WTC11 (cell line): ENCODE measurements around the gene COX7B. TPM values are rescaled to one million over a fixed set of nuclear protein-coding genes. Genes with fewer than 3 reads are reported as not detected.
"Not testable (repeated sequence)": the region's sequence is repeated elsewhere in the genome, so short reads cannot be mapped to it uniquely, and the experiment has no call there.

Source experiments
- ATAC-seq: fragments of 200-7000 bp; cut with Tn5 transposase; 2 replicates; pipeline ENCODE4 v1.10.0; 2021; ENCODE audit warnings: mild to moderate bottlenecking, moderate library complexity
- CTCF ChIA-PET: fragments of 300-600 bp; sonication (Branson Sonifier 250); formaldehyde crosslinking; loops from one replicate; lab custom pipeline; 2021; ENCODE audit warnings: antibody characterized with exemption; lab: Charles Lee
- POLR2A ChIA-PET: fragments of 350-600 bp; sonication (Branson Sonifier 250); formaldehyde crosslinking; loops from one replicate; lab custom pipeline; 2021; ENCODE audit warnings: antibody characterized with exemption; lab: Charles Lee
- DNase-seq: peaks from one replicate; pipeline ENCODE4 v3.0.0; 2021; ENCODE audit warnings: low spot score
- H3K27ac Mint-ChIP-seq: 2 replicates; pipeline ENCODE4 v1.8.0; 2021; ENCODE audit warnings: mixed read lengths
- H3K27me3 Mint-ChIP-seq: 2 replicates; pipeline ENCODE4 v1.8.0; 2021; ENCODE audit warnings: low read depth, mild to moderate bottlenecking, moderate library complexity, mixed read lengths
- H3K36me3 Mint-ChIP-seq: 2 replicates; pipeline ENCODE4 v1.8.0; 2021; ENCODE audit warnings: mixed read lengths
- H3K4me1 Mint-ChIP-seq: 2 replicates; pipeline ENCODE4 v1.8.0; 2022; ENCODE audit warnings: mixed read lengths
- H3K4me3 Mint-ChIP-seq: 2 replicates; pipeline ENCODE4 v1.8.0; 2021; ENCODE audit warnings: mild to moderate bottlenecking, moderate library complexity, mixed read lengths
- H3K9me3 Mint-ChIP-seq: 2 replicates; pipeline ENCODE4 v1.8.0; 2021; ENCODE audit warnings: mixed read lengths
- CDX4 ChIP-seq: fragments of 250-450 bp; sonication (Bioruptor Pico); IDR thresholded peaks from 2 replicates; pipeline ENCODE4 v1.9.0; 2021; ENCODE audit warnings: moderate library complexity, mild to moderate bottlenecking, inconsistent platforms, borderline replicate concordance
- CTCF ChIP-seq: fragments of 200-600 bp; IDR thresholded peaks from 2 replicates; pipeline ENCODE4 v1.8.0; 2022; ENCODE audit warnings: antibody characterized with exemption
- E2F1 ChIP-seq: sonication (generic); formaldehyde crosslinking; IDR thresholded peaks from 2 replicates; pipeline ENCODE4 v1.8.0; 2022; ENCODE audit warnings: mild to moderate bottlenecking, missing genetic modification reagents
- E2F4 ChIP-seq: sonication (generic); formaldehyde crosslinking; IDR thresholded peaks from 2 replicates; pipeline ENCODE4 v1.8.1; 2022; ENCODE audit warnings: low read depth, mild to moderate bottlenecking, moderate library complexity, missing genetic modification reagents, borderline replicate concordance
- ESRRA ChIP-seq: sonication (generic); formaldehyde crosslinking; IDR thresholded peaks from 2 replicates; pipeline ENCODE4 v1.8.1; 2022; ENCODE audit warnings: mild to moderate bottlenecking, missing genetic modification reagents, borderline replicate concordance
- JAZF1 ChIP-seq: fragments of 250-450 bp; sonication (Bioruptor Pico); IDR thresholded peaks from 2 replicates; pipeline ENCODE4 v1.9.0; 2021; ENCODE audit warnings: moderate library complexity, mild to moderate bottlenecking, inconsistent platforms
- PREB ChIP-seq: sonication (generic); formaldehyde crosslinking; IDR thresholded peaks from 2 replicates; pipeline ENCODE4 v1.8.1; 2022; ENCODE audit warnings: mild to moderate bottlenecking, missing genetic modification reagents, moderate library complexity, borderline replicate concordance
- SP1 ChIP-seq: sonication (generic); formaldehyde crosslinking; conservative IDR thresholded peaks from 2 replicates; pipeline ENCODE4 v1.8.1; 2022; ENCODE audit warnings: missing genetic modification reagents
- ZBTB43 ChIP-seq: sonication (generic); formaldehyde crosslinking; IDR thresholded peaks from 2 replicates; pipeline ENCODE4 v1.8.1; 2023; ENCODE audit warnings: mild to moderate bottlenecking, missing genetic modification reagents
- ZNF121 ChIP-seq: sonication (generic); formaldehyde crosslinking; IDR thresholded peaks from 2 replicates; pipeline ENCODE4 v1.8.0; 2023; ENCODE audit warnings: missing genetic modification reagents
- ZNF512 ChIP-seq: sonication (generic); formaldehyde crosslinking; IDR thresholded peaks from 2 replicates; pipeline ENCODE4 v1.8.1; 2022; ENCODE audit warnings: missing genetic modification reagents, borderline replicate concordance
- ZNF532 ChIP-seq: fragments of 250-450 bp; sonication (Bioruptor Pico); IDR thresholded peaks from 2 replicates; pipeline ENCODE4 v1.9.0; 2021; ENCODE audit warnings: mild to moderate bottlenecking, borderline replicate concordance
- ZSCAN18 ChIP-seq: fragments of 250-450 bp; sonication (Bioruptor Pico); IDR thresholded peaks from 2 replicates; pipeline ENCODE4 v2.1.2; 2022; ENCODE audit warnings: mild to moderate bottlenecking, moderate library complexity
- total RNA-seq: library from RNA; stranded (reverse); gene quantifications from 3 replicates; pipeline ENCODE4 v1.2.3, GENCODE V29; 2021

The COX7B gene
- total RNA-seq, 1 experiment from 2014 or later, result 281 TPM

GRCh38 chrX:77918568-77918967, 19.3 kb downstream of the COX7B start (continued):
- TF ChIP-seq ZBTB43 (CRISPR knock-in tag) (no peak), CDX4 (no peak)

GRCh38 chrX:77919370-77919769, 20.1 kb downstream of the COX7B start:
- H3K27ac Mint-ChIP-seq, DNase-seq, H3K9me3 Mint-ChIP-seq, POLR2A ChIA-PET, ATAC-seq, H3K4me1 Mint-ChIP-seq, H3K4me3 Mint-ChIP-seq, H3K36me3 Mint-ChIP-seq, H3K27me3 Mint-ChIP-seq: not testable (repeated sequence)
- CTCF ChIA-PET, result interaction anchor here (1.6 kb wide), 1 partner anchor 20 kb away, joined by 3 read pairs; the partner anchor contains the start of gene COX7B

GRCh38 chrX:77922787-77923186, 23.5 kb downstream of the COX7B start:
- Mint-ChIP-seq H3K9me3 (peaks cover 4% of the 10 kb centered on the region; the same call in 1 of the 2 replicates), H3K36me3 (no peaks in the 10 kb centered on the region), H3K27ac (no peak overlapping the region), H3K4me3 (no peak overlapping the region), H3K4me1 (no peaks in the 10 kb centered on the region), H3K27me3 (no peaks in the 10 kb centered on the region)
- DNase-seq, result no peak
- no peak for TF ChIP-seq ZSCAN18 (CRISPR knock-in tag)
- TF ChIP-seq E2F4, result no peak
- TF ChIP-seq SP1 (CRISPR knock-in tag), result no peak
- no peak for TF ChIP-seq CTCF
- no peak for TF ChIP-seq JAZF1 (CRISPR knock-in tag)
- no peak for ATAC-seq
- POLR2A ChIA-PET, result no interaction called here
- CTCF ChIA-PET, result no interaction called here

- DNase-seq (no peak), ATAC-seq (no peak)
- H3K4me1 Mint-ChIP-seq, result no peaks in the 10 kb centered on the region
- CTCF ChIA-PET, result no interaction called here
- H3K36me3 Mint-ChIP-seq, result no peaks in the 10 kb centered on the region
- no peak overlapping the region for H3K4me3 Mint-ChIP-seq
- no peaks in the 10 kb centered on the region for H3K27me3 Mint-ChIP-seq
- no peak overlapping the region for H3K27ac Mint-ChIP-seq
- POLR2A ChIA-PET, result no interaction called here
- peaks cover 4% of the 10 kb centered on the region; the same call in 1 of the 2 replicates for H3K9me3 Mint-ChIP-seq
- TF ChIP-seq ZNF512 (CRISPR knock-in tag) (no peak), ZNF532 (CRISPR knock-in tag) (no peak), PREB (CRISPR knock-in tag) (no peak), ZNF121 (CRISPR knock-in tag) (no peak), ESRRA (no peak), SP1 (CRISPR knock-in tag) (no peak), E2F1 (CRISPR knock-in tag) (no peak)
Measured at GRCh38 chrX:77924320-77924859, 25.1 kb downstream of the COX7B start.
